Measurements from ENCODE around the gene PNMT.

The PNMT gene

GRCh38 chr17:39711851-39712250 is 43.6 kb downstream of the PNMT start:
- DNase-seq, result no peak

- DNase-seq, result no peak
Observed at GRCh38 chr17:39714234-39714633, 46.0 kb downstream of the PNMT start.

GRCh38 chr17:39715375-39716072 is 47.3 kb downstream of the PNMT start:
- DNase-seq, result no peak

- no peak for DNase-seq
Observed at GRCh38 chr17:39716073-39716818, 48.0 kb downstream of the PNMT start.

- DNase-seq, result no peak
Observed at GRCh38 chr17:39716879-39717536, 48.8 kb downstream of the PNMT start.

GRCh38 chr17:39717660-39718059 is 49.4 kb downstream of the PNMT start:
- DNase-seq, result no peak

GRCh38 chr17:39719563-39720355 is 51.5 kb downstream of the PNMT start:
- no peak for DNase-seq

Measured in activated CD4-positive, alpha-beta T cell treated with anti-CD3 and anti-CD28 coated beads for 48 hours (primary cell).